NCI-H82 (cell line): ENCODE data around the gene ZNF331.

Source experiments
- DNase-seq: peaks from one replicate; lab custom pipeline; 2025; lab: John Stamatoyannopoulos, UW

ZNF331 gene

GRCh38 chr19:53571339-53571738 is 33.4 kb downstream of the ZNF331 start:
- no peak for DNase-seq

- DNase-seq = no peak
Observed at GRCh38 chr19:53576941-53577653, 39.2 kb downstream of the ZNF331 start.

- no peak for DNase-seq
Observed at GRCh38 chr19:53577968-53578367, 40.0 kb downstream of the ZNF331 start.

GRCh38 chr19:53579518-53579917 is 41.6 kb downstream of the ZNF331 start:
- no peak for DNase-seq

- no peak for DNase-seq
Observed at GRCh38 chr19:53580871-53581835, 43.2 kb downstream of the ZNF331 start.

GRCh38 chr19:53581871-53582279 is 43.9 kb downstream of the ZNF331 start:
- DNase-seq = no peak

GRCh38 chr19:53583181-53583580 is 45.2 kb downstream of the ZNF331 start:
- no peak for DNase-seq

- no peak for DNase-seq
Observed at GRCh38 chr19:53586277-53586691, 48.3 kb downstream of the ZNF331 start.

GRCh38 chr19:53594811-53595509 is 57.0 kb downstream of the ZNF331 start:
- DNase-seq = no peak

GRCh38 chr19:53595510-53595867 is 57.5 kb downstream of the ZNF331 start:
- DNase-seq = no peak

GRCh38 chr19:53596056-53596455 is 58.1 kb downstream of the ZNF331 start:
- DNase-seq = no peak

- DNase-seq = no peak
Observed at GRCh38 chr19:53597023-53597422, 59.1 kb downstream of the ZNF331 start.

GRCh38 chr19:53598361-53598760 is 60.4 kb downstream of the ZNF331 start:
- DNase-seq = no peak

- no peak for DNase-seq
Observed at GRCh38 chr19:53600217-53600616, 62.3 kb downstream of the ZNF331 start.

- no peak for DNase-seq
Observed at GRCh38 chr19:53606031-53606430, 68.1 kb downstream of the ZNF331 start.

GRCh38 chr19:53608381-53608780 is 70.4 kb downstream of the ZNF331 start:
- no peak for DNase-seq

- no peak for DNase-seq
Observed at GRCh38 chr19:53612762-53613526, 75.0 kb downstream of the ZNF331 start.

GRCh38 chr19:53621885-53622740 is 84.2 kb downstream of the ZNF331 start:
- no peak for DNase-seq

GRCh38 chr19:53624771-53625545 is 87.0 kb downstream of the ZNF331 start:
- no peak for DNase-seq

- no peak for DNase-seq
Observed at GRCh38 chr19:53626486-53626885, 88.5 kb downstream of the ZNF331 start.
